DMS 273 (cell line): ENCODE data around the gene TP53.
"Not testable (repeated sequence)": the region's sequence is repeated elsewhere in the genome, so short reads cannot be mapped to it uniquely, and the experiment has no call there.

Experiments
- DNase-seq: peaks from one replicate; lab custom pipeline; 2025; ENCODE audit not compliant: unreplicated experiment; lab: John Stamatoyannopoulos, UW

TP53 gene

DNA sequence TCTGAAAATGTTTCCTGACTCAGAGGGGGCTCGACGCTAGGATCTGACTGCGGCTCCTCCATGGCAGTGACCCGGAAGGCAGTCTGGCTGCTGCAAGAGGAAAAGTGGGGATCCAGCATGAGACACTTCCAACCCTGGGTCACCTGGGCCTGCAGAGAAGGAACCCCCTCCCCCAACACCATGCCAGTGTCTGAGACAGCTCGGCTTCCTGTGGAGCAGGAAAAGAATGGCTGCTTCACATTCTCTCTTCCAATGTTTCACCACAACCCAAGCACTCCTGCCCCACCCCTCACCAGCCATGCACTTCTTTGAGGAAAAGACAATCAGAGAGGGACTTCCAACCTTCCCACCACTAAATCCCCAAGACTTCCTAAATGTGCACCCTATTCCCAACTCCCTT, 10.8 kb downstream of the TP53 start:
- no peak for DNase-seq

DNA sequence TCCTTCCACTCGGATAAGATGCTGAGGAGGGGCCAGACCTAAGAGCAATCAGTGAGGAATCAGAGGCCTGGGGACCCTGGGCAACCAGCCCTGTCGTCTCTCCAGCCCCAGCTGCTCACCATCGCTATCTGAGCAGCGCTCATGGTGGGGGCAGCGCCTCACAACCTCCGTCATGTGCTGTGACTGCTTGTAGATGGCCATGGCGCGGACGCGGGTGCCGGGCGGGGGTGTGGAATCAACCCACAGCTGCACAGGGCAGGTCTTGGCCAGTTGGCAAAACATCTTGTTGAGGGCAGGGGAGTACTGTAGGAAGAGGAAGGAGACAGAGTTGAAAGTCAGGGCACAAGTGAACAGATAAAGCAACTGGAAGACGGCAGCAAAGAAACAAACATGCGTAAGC, 12.4 kb downstream of the TP53 start:
- DNase-seq, result no peak

DNA sequence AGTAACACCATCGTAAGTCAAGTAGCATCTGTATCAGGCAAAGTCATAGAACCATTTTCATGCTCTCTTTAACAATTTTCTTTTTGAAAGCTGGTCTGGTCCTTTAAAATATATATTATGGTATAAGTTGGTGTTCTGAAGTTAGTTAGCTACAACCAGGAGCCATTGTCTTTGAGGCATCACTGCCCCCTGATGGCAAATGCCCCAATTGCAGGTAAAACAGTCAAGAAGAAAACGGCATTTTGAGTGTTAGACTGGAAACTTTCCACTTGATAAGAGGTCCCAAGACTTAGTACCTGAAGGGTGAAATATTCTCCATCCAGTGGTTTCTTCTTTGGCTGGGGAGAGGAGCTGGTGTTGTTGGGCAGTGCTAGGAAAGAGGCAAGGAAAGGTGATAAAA, 14.1 kb downstream of the TP53 start:
- DNase-seq, result peak; percentile 59

DNA sequence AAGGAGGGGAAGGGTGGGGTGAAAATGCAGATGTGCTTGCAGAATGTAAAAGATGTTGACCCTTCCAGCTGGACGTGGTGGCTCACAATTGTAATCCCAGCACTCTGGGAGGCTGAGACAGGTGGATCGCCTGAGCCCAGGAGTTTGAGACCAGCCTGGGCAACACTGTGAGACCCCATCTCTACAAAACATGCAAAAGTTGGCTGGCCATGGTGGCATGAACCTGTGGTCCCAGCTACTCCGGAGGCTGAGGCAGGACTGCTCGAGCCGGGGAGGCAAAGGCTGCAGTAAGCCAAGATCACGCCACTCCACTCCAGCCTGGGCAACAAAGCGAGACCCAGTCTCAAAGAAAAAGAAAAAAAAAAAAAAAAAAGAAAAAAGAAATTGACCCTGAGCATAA, 18.8 kb downstream of the TP53 start:
- no peak for DNase-seq

DNA sequence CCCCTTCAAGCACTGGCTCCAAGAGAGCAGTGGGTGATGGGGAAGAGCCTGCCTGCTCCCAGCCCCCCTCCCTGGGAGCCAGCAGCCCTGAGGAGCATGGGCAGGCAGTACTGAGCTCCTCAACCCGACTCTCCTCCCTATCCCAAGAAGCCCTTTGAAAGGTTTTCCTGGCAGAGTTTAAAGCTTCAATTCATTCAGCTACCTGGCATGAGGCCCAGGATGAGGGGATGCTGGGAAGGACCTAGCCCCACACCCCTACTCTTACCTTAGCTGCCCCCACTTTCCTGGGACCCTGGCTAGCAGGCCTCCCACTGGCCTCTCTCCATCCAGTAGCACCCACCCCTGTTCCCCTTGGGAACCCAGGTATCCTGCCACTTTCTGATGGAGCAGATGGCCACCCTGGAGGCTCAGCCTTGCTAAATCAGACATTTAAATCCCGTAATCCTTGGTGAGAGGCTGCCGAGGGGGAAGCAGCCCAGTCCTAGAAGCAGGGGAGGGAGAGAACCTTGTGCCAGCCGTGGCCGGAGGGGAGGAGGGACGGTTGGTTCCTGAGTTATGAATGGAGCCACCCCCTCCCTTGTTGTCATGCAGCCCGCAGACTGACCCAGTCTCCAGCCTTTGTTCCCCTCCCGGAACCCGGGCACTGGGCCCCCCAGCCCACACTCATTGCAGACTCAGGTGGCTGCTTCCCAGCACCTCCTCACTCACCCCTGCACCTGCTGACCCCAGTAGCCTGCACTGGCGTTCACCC, 19.5 kb downstream of the TP53 start:
- peak; percentile 68 for DNase-seq

DNA sequence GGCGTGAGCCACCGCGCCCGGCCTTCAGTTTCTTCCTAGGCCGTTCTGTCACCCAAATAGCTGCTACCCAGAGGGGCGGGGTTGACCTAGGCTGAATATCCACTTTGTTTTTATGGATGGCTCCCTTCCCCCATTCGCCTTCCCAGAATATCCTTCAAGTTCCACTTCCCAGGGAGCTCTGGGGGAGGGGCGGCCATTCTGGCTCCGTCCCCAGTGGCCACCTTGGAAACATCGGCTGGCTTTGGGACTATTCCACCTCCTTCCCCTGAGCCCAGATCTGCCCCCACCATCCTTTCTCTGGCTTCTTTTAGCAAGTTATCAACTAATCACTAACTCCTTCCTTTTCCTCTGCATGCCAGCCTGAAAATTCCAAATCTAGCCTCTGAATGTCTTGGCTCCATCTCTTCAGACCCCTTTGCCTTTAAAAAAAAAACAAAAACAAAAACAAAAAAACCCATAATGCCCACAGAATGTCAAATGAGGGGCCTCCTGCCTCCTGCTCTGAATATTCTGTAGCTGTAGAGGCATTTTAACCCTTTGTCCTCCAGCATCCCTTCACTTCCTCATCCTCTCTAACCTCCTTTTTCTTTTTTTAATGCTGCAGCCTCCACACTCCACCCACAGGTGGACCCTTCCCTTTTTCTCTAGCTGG, 30.2 kb downstream of the TP53 start:
- DNase-seq, result peak; percentile 22

DNA sequence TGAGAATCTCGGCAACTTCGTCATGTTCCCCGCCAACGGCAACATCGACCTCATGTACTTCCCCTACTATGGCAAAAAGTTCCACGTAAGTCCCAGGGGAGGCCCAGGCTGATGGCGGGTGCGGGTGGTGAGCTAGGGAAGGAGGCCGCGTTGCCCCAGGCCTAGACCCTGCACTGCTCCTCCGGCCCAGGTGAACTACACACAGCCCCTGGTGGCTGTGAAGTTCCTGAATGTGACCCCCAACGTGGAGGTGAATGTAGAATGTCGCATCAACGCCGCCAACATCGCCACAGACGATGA, 31.8 kb downstream of the TP53 start:
- DNase-seq, result no peak

DNA sequence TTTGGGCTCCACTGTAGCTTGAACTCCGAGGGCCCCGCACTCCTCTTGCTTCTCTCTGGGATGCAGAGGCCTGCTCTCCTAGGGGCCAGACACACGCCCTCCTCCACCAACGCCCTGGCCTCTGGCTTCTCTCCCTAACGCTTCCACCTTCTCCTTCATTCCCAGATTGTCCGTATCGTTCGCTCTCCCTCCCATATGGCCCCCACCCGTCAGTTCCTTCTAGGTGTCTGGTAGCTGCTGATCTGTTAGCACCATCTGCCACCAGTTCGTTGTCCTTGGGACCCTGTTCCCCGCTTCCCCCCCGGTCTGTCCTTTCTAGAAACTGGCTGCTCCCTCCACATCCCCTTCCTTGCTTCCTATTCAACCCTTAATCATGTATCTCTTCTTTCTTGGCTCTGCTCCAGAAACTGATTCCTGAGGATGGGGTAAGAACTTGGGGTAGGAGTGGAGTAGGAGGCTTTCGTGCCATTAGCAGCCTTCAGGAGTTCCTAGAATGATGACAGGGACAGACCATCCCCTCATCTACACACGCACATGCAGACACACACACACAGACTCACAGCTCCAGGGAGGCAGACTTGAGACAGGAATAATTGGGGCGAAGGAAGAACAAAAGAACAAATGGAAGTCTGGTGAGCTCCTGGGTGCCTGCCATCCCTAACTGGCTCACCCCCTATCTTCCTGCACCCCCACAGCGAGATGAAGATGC, 32.3 kb downstream of the TP53 start:
- DNase-seq, result peak; percentile 53

DNA sequence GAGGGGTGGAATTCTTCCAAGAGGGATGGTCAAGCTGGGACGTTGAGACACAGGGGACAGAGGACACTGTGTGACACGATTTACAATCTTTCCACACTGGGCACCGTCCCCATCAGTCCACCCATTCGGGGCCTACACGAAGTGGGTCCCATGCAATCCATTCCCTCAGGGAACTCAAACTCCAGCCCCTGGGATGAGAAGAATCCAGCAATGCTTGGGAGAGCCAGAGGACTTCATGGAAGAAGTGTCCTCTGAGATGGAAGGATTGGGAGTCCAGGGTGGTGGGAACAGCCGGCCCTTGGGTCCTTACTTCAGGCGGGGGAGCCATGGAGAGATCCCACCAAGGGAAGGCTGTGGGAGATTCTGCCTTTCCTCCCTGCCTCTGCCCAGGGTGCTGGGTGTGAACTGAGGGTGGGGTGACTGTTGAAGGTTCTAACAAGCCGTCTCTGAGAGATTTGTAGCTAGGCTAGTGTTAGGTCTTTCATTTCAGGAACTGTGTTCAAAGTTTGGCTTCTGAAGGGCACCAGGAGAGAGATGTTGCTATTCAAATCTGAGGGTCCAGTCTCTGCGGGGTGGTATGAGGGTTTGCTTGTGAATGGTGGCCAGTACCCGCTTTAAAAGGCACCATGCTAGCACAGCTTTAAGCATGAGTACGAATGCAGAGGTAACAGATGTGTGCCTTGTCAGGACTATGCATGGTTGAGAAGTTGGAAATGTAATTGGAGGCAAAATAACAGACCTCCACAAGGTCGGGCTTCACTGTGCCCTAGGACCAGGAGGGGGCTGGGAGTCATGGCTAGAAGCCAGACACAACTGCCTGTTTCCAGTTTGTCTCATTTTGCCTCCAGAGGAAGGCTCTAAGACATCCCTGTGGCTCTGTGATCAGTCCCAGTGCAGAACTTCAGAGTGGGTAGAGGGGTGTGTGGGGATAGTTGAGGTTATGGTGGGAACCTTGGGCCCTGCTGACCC, 34.6 kb downstream of the TP53 start:
- DNase-seq, result peak; percentile 45

DNA sequence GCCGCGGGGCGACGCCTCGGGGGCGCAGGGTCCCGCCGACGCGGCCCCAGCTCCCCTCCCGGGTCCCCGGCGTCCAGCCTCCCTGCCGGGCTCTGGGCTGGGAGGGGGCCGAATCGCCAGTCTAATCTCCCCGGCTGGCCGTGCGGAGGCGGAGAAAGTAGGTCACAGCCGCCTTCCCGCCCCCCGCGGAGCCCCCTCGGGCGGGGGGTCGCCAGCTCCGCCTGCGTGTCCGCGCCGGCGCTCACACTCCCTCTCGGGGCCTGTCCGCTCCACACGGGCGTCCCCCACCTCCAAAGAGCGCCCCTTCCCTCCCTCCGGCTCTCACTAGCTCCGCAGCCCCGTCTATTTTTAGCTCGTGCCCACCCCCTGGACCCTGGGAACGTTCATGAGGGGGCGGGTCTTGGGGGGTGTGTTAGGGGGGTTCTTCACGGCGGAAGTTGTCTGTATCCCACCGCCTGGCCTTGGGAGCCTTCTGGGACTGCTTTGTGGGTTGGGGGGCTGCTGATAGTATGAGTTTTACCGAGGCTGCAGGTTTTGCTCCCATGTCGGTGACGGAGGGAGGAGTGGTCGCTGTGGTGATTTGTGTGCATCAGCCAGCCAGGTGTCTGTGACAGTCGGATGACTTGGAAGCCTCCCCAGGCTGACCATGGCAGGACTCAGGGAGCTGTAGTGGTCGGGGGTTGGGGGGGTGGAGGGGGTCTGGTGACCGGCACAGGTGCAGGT, 35.5 kb downstream of the TP53 start:
- peak; percentile 26 for DNase-seq

DNA sequence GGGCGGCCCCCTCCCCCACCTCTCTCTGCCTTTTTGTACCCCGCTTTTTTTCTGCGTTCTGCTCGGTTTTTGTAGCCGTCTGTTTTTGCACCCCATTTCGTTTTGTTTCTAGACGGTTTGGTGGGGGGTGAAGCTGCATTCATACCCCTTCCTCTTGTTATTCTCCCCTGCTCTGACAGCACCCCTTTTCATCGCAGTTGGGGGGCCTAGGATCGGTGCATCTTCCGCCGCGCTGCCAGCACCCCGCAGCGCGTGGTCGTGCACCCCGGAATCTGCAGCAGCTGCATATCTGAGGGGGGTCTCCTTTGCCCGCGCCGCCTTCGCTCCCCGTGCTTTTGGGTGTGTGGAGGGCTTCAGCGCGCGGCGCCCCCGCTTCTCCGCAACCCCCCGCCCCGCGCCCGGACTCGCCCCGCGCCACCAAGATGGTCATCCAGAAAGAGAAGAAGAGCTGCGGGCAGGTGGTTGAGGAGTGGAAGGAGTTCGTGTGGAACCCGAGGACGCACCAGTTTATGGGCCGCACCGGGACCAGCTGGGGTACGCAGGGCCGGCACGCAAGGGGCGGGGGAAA, 36.1 kb downstream of the TP53 start:
- DNase-seq, result no peak

DNA sequence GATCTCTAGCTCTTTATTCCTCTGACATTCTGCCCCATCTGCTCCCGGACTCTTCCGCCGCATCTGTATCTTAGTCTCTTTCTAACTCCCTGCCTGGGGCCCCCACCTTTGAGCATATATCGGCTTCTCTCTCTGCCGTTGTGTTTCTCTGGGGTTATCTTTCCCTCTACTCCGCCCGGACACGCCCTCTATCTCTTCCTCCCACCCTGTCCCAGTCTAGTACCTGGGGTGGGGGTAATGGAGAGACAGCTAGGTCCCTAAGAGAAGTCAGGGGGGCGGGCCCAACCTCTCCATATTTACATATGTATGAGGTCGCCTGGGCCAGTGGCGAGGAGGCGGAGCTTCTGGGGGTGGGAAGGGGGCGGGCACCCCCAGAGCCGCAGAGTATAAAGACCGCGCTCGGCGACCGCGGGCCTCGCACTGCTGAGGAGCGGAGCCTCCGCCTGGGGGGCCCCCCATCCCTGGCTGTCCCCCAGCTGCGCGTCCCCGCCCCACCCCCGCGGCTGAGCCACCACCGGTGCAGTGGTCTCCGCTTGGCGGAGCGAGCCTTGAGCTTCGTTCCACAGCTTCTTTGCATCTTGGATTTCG, 36.7 kb downstream of the TP53 start, which contains the start of gene ATP1B2:
Gene ATP1B2, plus strand, starts transcription at position 418 of the 588 bp plus-strand sequence. CDS start 593 bp downstream, outside the sequence.
- peak; percentile 86 for DNase-seq

DNA sequence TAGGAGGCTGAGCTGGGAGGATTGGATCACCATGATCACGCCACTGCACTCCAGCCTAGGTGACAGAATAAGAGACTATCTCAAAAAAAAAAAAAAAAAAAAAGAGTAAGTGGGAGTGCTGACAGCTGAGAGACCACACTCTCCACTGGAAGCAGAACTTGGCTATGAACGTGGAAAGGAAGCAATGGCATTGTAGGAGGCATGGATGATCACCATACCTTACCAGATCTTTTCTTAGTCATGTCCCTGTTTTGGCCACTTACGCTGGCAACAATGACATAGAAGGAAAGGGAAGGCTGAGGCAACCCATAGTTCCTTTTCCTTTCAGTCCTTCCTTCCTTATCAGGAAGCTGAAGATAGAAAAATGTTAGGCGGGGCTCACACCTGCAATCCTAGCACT, 40.3 kb downstream of the TP53 start:
- DNase-seq, result no peak

DNA sequence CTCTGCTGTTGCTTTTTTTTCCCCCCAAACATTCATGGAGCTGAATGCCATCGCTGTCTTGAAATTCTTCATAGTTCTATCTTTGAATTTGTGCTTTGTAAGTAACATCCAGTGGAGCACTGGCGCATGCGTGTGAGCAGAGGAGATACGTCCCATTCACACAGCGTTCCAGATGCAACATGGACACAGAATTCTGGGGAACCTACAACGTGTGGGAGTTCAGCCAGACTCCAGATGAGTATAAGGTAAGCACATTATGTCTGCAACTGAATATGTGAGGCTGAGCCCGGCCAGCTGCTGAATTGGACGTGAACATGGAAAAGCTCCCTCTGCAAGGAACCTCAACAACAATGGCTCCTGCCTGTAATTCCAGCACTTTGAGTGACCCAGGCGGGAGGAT, 40.8 kb downstream of the TP53 start:
- DNase-seq, result no peak

DNA sequence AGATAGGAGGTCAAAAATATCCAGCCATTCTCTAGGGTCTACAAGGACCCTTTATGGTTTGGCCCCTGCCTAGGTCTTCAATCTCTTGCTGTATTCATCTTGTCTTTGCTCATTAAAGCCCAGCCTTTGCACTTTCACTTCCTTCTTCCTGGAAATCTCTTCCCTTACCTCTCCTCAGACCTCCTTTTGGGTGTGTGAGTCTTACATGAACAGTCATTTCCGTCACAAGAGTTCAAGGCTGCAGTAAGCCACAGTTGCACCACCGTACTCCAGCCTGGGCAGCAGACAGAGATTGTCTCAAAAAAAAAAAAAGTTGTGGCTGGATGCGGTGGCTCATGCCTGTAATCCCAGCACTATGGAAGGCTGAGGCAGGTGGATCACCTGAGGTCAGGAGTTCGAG, 42.5 kb downstream of the TP53 start:
- DNase-seq, result no peak

DNA sequence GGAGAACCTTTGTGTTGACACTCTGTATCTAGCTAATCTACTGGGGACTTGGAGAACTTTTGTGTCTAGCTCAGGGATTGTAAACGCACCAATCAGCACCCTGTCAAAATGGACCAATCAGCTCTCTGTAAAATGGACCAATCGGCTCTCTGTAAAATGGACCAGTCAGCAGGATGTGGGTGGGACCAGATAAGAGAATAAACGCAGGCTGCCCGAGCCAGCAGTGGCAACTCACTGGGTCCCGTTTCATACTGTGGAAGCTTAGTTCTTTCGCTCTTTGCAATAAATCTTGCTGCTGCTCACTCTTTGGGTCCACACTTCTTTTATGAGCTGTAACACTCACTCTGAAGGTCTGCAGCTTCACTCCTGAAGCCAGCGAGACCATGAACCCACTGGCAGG, 45.7 kb downstream of the TP53 start:
- not testable (repeated sequence) for DNase-seq

DNA sequence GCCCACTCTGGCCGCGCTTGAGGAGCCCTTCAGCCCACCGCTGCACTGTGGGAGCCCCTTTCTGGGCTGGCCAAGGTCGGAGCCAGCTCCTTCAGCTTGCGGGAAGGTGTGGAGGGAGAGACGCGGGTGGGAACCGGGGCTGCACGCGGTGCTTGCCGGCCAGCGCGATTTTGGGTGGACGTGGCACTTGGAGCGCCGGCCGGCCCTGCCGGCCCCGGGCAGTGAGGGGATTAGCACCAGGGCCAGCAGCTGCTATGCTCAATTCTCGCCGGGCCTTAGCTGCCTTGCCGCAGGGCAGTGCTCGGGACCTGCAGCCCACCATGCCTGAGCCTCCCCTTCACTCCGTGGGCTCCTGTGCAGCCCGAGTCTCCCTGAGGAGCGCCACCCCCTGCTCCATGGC, 46.5 kb downstream of the TP53 start:
- no peak for DNase-seq

DNA sequence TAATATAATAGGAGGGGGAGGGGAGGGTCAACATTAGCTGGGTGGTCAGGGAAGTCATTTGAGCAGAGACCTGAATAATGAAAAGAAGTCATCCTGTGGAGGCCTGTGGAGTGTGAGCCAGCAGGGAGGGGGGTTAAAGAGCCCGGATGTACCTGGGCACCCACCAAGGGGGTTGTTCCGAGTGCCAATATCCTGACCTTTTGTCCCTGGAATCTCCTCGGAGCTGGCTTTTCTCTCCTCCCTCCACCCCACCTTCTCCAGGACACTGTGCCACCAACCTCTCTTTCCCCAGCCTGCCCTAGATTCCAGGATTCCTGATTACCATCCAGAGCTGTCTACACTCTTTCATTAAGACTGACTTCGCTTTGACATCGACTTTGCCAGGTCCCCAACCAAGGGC, 51.1 kb downstream of the TP53 start:
- no peak for DNase-seq

DNA sequence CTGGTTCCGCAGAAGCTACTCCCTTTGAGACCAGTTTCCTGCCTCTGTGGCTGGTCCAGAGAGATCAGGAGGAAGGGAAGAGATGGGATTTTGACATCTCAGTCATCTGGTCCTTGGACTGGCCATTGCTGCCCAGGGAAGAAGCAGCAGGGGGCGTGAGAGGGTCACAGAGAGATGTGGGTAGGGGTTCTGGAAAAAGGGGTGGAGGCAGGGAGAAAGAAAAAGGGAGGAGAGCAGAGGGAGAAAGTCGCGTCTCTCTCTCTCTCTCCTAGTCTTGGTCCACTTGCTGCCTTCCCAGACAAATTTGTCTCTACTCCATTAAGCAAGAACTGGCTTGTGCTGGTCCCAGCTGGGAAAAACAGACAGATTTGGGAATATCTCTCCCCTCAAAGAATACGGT, 52.9 kb downstream of the TP53 start:
- peak; percentile 74 for DNase-seq

DNA sequence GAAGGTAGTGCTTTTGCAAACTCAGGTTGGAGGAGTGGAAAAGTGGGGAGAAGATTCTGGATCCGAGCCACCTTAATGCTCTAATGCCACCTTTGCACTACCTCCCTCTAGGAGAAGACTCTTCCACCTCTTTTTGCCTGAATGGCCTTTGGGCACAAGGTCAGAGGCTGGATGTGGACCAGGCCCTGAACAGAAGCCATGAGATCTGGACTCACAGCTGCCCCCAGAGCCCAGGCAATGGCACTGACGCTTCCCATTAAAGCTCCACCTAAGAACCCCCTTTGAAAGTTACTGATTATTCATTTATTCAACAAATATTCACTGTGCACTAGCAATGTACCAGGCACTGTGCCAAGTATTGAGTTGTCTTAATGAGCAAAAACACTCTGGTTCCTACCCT, 54.2 kb downstream of the TP53 start:
- DNase-seq, result no peak
